HG03095 (cell line): Measurements from ENCODE around the gene SUSD1.

Experiments
- ATAC-seq: cut with Tn5 transposase; IDR thresholded peaks from one replicate; pipeline ENCODE4 v1.9.1; 2021; ENCODE audit warnings: moderate library complexity; ENCODE audit not compliant: unreplicated experiment

The SUSD1 gene

DNA sequence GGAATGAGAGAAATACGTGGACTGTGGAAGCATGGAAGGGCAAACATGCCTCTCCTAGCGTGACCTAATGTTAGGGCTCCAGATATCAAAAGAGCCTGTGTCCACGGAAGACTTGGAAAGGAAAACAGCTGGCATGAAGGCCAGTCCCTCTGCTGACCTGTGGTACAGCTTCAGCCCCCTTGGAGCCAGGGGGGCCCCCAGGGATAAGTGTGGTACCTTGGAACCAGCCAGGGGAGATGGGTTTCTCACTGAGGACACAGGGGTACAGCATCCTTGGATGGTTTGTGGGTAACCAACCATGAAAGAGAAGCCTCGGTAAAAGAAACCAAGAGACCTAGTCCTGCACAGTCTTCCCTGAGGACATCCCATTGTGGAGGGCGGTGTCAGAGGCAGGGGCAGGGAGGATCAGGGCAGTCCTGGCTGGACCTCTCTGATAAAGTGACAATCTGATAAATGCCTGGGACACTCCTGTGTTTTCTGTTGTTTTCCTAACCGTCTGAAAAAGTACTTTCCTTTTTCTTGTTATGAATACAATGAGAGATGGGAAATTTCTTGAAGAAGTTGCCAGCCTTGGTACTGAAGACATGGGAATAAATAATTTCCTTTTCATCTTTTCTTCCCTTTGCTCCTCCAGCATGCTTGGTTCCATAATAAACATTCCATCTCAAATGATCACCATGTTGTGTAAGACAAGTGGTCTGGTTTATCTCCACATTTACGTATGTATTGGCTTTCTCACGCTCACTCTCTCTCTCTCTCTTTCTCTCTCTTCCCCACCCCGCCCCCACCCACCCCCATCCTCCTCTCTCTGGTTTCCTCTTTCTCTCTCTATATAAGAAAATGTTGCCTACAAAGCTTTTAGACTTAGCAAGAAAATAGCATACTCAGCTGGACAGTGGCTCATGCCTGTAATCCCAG, 102.1 kb downstream of the SUSD1 start:
- no peak for ATAC-seq

DNA sequence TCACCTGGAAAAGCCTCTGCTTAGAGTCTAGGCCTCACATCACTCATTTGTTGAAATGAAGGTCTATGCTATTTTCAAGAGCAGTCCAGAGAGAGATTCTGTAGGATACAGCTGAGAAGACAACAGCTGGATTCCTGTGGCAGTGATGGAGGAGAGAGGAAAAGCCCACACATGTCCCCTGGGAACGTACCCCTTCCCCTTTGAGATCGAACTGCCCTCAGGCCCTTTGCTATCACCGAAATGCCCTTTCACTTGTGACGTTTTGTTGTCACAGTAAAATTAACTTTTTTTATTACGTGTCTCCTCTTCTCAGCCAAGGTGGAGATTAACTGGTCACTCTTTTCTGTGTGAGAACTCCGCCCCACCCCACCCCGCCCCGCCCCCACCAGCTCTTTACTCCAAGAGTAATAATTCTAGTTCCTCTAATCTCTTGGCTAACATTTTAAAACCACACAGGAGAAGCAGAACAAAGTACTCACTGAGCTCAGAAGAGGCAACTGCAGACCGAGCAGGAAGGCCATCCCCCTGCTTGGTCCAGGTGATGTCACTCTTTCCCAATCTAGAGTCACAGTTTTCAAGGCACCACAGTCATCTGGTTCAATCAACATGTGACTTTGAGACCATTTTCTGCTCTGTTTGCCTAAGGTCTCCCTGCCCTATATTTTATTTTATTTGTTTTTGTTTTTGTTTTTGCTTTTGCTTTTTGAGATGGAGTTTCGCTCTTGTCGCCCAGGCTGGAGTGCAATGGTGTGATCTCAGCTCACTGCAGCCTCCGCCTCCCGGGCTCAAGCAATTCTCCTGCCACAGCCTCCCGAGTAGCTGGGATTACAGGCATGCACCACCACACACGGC, 105.6 kb downstream of the SUSD1 start:
- no peak for ATAC-seq

DNA sequence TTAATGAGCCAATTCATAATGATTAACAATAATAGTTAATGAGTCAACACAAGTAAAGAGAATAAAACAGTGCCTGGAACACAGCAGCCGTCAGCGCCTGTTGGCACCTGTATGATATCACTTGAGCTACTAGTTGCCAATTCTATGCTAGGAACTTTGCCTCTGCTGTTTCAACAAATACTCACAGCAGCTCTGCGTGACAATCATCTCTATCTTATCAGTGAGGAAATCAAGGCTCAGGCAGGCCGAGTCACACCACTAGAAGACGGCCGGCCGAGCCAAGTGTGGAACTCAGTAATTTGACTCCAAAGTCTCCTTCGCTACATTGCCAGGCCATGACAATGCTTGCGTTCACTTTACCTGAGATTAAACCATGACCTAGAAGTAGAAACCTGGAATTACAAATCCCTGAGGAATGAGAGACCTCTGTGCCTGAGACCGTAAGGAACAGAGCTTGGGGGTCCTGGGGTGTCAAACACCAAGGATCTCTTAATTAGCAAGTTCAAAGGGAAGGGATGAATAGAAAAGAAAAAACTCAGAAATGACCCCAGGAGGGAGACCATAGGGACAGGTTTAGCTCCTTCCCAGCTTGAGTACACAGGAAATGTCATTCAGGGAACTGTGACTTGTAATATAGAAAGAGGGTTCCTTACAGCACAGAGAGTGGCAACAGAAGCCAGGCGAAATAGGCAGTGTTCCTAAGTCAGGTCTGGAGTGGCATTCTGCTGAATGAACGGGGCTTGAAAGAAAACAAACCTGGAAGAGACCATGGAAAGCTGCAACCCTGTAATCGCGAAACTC, 109.1 kb downstream of the SUSD1 start:
- ATAC-seq = no peak

DNA sequence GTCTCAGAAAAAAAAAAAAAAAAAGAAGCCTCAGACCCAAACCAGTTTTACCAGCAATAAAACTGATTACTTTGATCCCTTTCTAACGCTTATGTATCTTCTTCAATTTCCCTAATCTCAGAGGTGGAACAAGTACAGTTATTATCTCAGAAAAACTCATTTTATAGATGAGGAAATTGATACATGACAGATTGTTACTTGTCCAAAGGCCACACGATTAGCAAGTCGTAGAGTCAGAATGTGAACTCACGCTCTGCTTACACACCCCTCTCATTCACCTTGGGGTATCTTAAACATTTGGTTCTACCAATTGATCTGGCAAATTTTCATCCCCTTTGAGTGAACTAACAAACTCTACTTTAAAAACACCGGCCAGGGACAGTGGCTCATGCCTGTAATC, 110.2 kb downstream of the SUSD1 start:
- ATAC-seq = no peak

DNA sequence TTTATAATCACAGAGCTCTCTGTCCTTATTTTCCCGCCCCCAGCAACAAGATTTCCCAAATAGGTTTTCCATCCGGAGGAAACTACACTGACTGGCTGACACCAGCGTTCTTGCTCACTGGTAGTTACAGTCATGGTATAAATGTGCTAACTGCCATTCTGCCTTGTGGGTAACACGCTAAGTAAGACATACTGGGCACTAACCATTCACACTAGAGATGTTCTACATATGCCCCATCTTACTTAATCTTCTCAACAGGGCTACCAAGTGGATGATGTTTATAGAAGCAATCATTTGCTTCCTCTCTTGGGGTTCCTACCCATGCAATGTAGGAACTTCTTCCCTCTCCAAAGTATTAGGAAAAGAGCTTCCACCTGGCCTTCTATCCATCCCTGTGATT, 111.5 kb downstream of the SUSD1 start:
- ATAC-seq = no peak

DNA sequence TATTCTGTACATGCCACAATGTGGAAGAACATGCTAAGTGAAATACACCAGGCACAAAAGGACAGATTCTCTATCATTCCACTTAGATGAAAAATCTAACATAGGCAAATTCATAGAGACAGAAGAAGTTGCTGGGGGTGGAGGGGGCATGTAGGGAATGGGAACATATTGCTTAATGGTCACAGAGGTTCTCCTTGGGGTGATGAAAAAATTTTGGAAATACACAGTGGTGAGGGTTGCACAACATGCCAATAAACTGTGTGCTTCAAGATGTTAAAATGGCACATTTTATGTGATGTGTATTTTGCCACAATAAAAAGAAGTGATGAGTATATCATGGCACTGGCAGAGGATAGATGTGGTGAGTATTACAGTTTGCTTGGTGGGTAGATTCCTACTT, 111.9 kb downstream of the SUSD1 start:
- no peak for ATAC-seq

DNA sequence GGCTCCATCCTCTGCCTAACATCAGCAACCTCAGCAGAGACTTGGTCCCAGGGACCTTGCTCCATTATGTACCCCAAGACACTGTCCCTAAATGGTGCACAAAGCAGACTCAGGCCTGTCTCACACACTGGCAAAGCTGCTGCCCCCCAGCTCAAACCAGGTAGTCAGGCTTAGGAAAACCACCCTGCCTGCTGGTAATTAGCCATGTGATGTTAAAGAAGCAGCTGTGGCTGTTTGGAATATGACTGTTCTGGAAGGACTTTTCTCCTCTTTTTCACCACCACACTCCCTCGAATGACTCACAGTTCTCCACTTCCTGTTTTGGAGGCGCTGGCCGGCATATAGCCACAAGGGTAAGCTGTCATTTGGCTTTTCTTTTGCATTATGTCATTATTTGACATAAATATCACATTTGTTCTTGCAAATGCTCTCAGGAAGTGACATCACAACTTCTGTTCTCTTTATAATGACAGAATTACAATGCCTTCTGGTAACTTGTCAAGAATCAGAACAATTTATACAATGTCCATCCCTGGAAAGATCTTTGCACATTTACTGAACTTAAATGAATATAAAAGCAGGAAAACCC, 113.9 kb downstream of the SUSD1 start:
- peak; percentile 80 for ATAC-seq

DNA sequence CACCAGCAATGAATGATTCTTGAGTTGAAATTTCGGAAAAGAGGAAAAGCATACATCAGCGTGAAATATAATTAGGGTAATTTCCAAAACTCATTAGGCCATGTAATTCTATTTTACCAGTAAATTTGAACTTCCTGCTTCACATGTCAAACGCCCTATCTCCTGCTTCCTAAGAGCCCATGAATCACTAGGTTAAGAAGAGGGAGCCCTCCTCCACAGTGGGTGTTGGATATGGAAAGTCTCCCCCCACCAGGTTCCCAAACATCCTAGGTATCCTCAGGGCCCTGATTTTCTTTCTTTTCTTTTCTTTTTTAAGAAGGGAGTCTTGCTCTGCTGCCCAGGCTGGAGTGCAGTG, 115.2 kb downstream of the SUSD1 start:
- no peak for ATAC-seq

DNA sequence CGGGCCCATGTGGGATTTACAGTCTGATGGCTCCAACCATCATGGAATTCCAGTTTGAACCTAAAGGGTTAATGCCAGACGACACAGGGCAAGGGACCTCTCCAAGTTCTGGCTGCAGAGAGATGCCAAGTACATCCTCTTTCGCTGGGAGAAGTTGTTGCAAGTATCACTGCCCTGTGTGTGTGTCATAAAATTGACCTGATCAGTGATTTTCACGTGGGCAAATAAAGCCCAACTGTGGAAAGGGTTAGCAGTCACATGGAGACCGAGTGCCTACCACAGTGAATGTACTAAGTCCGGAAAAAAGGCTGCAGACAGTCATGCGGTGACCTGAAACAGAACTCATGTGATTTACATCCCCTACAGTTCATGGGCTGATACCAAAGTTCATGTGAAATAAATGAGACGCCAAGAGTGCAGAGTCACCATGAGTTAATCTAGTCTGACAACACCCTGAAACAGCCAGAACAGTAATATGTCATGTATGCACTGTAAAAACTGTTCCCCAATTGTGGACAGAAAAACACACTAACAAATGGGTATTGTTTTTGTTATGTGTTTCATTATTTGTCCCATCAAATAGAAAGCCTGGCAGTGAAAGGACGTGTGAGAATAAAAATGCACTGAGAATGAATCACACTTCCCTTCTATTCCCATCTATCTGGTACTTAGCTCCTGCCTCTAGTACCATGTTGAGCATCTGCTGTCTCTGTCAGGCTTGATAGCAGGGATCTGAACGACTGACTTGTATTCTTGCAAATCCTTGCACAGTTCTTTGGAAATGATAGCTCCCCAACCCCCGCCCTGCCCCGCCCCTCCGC, 115.7 kb downstream of the SUSD1 start:
- no peak for ATAC-seq

DNA sequence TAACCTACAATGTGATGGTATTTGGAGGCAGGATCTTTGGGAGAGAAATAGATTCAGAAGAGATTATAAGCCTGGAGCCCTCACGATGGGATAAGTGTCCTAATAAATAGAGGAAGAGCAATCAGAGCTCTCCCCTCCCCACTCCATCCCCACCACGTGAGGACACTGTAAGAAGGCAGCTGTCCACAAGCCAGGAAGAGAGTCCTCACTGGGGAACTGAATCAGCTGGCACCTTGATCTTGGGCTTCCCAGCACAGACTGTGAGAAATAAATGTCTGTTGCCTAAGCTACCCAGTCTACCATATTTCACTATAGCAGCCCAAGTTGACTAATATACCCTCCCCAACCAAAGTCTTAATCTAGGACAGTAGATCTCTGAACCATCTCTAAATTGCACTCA, 118.1 kb downstream of the SUSD1 start:
- no peak for ATAC-seq

DNA sequence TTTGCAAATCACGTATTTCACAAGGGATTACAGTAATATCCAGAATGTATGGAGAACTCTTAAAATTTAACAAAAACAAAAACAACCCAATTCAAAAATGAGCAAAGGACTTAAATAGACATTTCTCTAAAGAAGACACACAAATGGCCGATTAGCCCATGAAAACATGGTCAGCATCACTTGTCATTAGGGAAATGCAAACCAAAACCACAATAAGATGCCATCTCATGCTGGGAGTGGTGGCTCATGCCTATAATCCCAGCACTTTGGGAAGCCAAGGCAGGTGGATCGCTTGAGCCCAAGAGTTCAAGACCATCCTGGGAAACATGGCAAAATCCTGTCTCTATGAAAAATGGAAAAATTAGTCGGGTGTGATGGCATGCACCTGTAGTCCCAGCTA, 120.2 kb downstream of the SUSD1 start:
- ATAC-seq = no peak

DNA sequence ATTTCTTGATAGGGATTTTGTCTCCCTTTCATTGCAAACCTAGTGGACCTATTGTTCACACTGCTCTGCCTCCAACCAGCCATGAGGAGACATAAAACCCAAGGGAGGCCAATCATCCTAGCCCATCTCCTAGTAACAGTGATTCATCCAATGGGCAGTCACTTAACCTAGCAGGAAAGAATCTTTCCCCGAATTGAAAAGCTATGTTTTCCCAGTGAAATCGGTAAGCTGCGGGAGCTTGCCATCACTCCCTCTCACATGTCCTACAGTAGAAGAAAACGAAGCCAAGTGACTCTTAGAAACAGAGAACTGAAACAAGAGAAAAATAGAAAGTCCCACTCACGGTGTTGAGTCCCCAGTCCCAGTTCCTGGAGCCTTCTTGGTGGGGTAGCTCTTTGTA, 123.3 kb downstream of the SUSD1 start:
- peak; percentile 70 for ATAC-seq

DNA sequence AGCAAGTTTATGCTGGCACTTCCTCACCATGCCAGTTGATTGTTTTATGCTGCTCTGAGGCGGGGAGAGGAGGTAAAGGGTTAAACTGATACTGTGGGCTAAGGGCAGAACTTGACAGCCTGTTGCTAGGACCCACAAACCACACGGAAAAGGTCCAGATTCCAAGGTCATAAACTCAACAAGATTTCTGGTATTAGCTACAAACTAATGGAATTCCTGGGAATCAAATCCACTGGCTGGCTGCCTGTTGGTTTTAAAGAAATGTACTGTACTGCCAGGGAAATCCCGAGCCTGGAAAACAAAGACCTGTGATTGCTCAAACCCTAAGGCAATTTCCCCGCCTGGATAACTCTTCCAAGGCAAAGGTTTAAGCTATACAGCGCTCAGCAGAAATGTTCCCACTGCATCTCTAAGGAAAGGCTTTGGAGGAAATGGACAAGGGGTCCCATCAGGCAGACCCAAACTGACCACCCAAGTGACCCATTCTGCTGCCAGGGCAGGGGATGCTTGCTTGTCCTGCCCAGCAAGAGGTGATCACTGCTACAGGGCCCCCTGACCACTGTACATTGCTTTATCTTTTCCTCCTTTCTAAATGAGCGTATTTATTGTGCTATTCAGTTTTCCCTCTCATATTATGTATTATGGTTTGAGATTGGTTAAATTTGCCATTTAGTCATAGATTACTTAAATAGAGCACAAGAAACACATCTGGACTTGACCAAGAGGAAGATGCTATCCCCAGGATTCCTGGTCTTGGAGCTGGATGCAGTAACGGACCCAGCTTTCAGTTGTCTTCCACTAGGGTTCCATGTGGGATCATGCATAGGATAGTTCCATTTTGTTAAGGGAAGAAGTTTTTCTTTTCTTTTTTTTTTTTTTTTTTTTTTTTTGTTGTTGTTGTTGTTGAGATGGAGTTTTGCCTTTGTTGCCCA, 124.3 kb downstream of the SUSD1 start:
- no peak for ATAC-seq

DNA sequence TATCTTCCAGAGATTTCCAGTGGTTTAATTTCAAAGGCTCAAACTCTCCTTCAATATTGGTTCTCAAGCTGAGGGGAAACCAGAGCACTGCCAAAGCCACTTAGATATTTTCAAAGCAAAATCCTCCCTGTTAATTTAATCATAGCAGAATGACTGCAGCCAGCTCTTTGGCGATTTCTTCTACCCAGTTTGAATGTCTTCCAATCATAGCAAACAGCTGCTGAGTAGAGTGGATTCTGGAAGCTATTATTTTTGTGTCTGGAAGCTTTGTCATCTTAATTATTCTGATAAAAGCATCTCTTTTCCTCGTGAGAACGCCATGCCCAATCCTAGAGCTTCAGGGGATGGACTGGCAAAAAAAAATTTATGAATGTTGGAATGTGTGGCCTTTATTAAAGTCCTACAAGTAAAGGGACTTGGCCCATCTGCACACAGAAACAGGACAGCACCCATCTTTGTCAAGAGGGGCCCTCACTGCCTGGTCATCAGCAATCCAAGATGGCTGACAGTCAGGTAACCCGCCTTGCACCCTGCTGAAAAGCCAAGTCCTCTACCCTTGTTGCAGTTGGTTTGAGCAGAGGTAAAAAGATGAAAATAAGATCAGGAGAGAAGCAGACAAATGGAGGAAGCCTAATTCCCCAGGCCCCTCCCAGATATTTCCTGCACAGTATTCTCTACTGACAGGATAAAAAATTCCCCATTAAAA, 125.1 kb downstream of the SUSD1 start:
- no peak for ATAC-seq

DNA sequence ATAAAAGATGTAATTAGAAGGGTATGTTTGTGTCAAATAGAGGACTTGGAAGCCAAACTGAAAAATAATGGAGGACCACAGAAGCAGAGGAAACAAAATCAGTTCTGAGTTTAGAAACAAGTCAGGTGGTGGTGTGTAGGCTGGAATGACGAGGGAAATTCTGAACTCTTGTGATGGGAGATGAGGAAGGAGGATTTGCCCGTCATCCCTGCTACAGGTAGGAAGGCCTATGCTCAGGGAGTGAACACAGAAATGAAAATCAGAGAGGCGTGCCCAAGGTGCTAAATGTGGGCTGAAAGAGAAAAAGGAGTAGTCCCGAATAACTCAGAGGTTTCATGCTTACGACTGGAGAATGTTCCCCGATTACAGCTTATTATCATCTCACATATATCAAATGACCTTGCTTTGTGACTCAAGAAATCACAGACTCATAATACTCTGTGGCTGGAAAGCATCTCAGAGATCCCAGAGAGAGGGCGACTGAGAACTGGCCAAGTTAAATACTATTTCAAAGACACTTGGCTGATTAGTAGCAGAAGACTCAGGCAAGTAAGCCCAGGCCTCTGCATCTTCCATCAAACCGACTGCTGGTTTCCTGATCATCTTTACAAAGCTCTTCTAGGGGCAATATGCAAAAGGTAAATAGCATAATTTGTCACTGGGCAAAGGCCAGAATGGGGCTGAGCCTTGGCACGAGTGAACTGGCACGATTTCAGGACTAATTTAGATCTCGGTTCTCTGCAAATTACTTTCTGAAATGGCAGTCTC, 126.0 kb downstream of the SUSD1 start:
- ATAC-seq = no peak

DNA sequence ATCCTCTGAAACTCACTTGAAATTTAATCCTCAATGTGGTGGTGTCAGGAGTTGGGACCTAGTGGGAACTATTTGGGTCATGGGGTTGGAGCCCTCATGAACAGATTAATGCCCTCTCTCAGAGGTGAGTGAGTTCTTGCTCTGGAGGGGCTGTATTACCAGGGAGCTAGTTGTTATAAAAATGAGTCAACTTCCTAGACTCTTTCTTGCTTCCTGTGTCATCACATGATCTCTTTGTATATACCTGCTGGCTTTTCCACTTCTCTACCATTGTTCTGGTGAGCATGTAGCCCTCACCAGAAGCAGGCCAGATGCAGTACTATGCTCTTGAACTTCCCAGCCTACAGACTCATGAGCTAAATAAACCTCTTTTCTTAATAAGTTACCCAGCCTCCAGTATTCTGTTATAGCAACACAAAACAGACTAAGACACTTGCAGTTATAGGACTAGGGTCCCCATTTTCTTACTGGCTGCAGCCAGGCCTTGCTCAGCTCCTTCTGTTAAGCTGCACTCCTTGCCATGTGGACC, 127.5 kb downstream of the SUSD1 start:
- ATAC-seq = no peak

DNA sequence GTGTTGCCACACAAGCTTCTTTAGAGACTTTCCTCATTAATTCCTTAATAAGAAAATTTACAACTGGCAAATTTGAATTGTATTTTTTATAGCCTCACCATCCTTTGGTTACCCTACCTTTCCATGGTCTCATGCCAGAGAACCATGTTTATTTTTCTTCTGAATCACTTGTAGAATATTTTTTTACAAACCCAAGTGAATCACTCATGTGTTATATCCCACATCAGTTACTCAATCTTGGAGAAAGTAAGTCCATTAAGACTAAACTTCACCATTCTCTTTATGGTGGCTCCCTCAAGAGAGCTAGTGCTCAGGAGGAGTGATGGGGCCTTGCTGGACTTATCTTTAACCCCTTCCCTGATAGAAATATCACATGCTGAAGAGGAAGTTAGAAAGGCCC, 128.9 kb downstream of the SUSD1 start:
- no peak for ATAC-seq
